IMR-90 (cell line): ENCODE measurements around the gene ATXN7L3. TPM values are rescaled to one million over a fixed set of nuclear protein-coding genes. Genes with fewer than 3 reads are reported as not detected.

Experiments used
- ATAC-seq: fragments of 200-7000 bp; cut with Tn5 transposase; 2 replicates; pipeline ENCODE4 v1.9.1; 2020; ENCODE audit warnings: low read depth, mild to moderate bottlenecking, moderate library complexity
- BruUV-seq: library from RNA; stranded (reverse); fragments of 400-500 nt; replicated peaks from 2 replicates; lab custom pipeline; 2021; lab: Mats Ljungman, UMichigan
- CTCF ChIA-PET: fragments of 300-600 bp; formaldehyde crosslinking; extraction: SDS; loops from one replicate; lab custom pipeline; 2021; ENCODE audit warnings: antibody characterized with exemption; lab: Yijun Ruan, JAX
- POLR2A ChIA-PET: fragments of 300-600 bp; sonication (Branson Sonifier 250); formaldehyde crosslinking; loops from one replicate; lab custom pipeline; 2022; ENCODE audit warnings: antibody characterized with exemption; ENCODE audit not compliant: unreplicated experiment; lab: Charles Lee
- DNase-seq: peaks from one replicate; pipeline ENCODE4 v3.0.0; 2013
- H2AFZ ChIP-seq: replicated peaks from 2 replicates; pipeline ENCODE3; 2013; ENCODE audit warnings: low read length, mild to moderate bottlenecking; ENCODE audit not compliant: poor library complexity
- H2AK5ac ChIP-seq: 2 replicates; pipeline ENCODE4 v1.6.1; 2013; ENCODE audit warnings: low read depth, low read length, inconsistent platforms
- H2AK9ac ChIP-seq: replicated peaks from 2 replicates; pipeline ENCODE3; 2013; ENCODE audit warnings: mild to moderate bottlenecking, low read depth, low read length, moderate library complexity; ENCODE audit not compliant: poor library complexity
- H2BK120ac ChIP-seq: 2 replicates; pipeline ENCODE4 v1.6.1; 2013; ENCODE audit warnings: low read depth, low read length, inconsistent platforms
- H2BK15ac ChIP-seq: 3 replicates; pipeline ENCODE4 v1.6.1; 2013; ENCODE audit warnings: low read depth, low read length, inconsistent platforms
- H2BK20ac ChIP-seq: 2 replicates; pipeline ENCODE4 v1.6.1; 2013; ENCODE audit warnings: low read depth, mild to moderate bottlenecking, inconsistent platforms, low read length, moderate library complexity
- H2BK5ac ChIP-seq: 2 replicates; pipeline ENCODE4 v1.6.1; 2013; ENCODE audit warnings: mild to moderate bottlenecking, low read depth, low read length, inconsistent platforms; ENCODE audit not compliant: poor library complexity, severe bottlenecking
- H3K14ac ChIP-seq: replicated peaks from 2 replicates; pipeline ENCODE4 v1.6.1; 2013; ENCODE audit warnings: low read depth, low read length, inconsistent platforms
- H3K18ac ChIP-seq: 2 replicates; pipeline ENCODE4 v1.6.1; 2013; ENCODE audit warnings: low read depth, low read length, control low read depth
- H3K23ac ChIP-seq: 2 replicates; pipeline ENCODE4 v1.6.1; 2013; ENCODE audit warnings: low read depth, low read length, inconsistent platforms
- H3K27ac ChIP-seq: 2 replicates; pipeline ENCODE4 v1.5.1; 2013; ENCODE audit warnings: mild to moderate bottlenecking, control low read depth, low read length; ENCODE audit not compliant: insufficient read depth
- H3K27me3 ChIP-seq: 2 replicates; pipeline ENCODE4 v1.6.1; 2013; ENCODE audit warnings: low read length; ENCODE audit not compliant: control insufficient read depth, insufficient read depth
- H3K36me3 ChIP-seq: 2 replicates; pipeline ENCODE4 v1.6.1; 2013; ENCODE audit warnings: low read length, mixed read lengths; ENCODE audit not compliant: control insufficient read depth, insufficient read depth
- H3K4ac ChIP-seq: 2 replicates; pipeline ENCODE4 v1.6.1; 2013; ENCODE audit warnings: low read depth, low read length, inconsistent platforms
- H3K4me1 ChIP-seq: 2 replicates; pipeline ENCODE4 v1.6.1; 2013; ENCODE audit warnings: low read length, mixed read lengths; ENCODE audit not compliant: control insufficient read depth, insufficient read depth
- H3K4me2 ChIP-seq: 2 replicates; pipeline ENCODE4 v1.6.1; 2013; ENCODE audit warnings: low read depth, mild to moderate bottlenecking, control low read depth, low read length, moderate library complexity
- H3K4me3 ChIP-seq: 2 replicates; pipeline ENCODE4 v1.5.1; 2013; ENCODE audit warnings: low read depth, mild to moderate bottlenecking, control low read depth, low read length, moderate library complexity; ENCODE audit not compliant: insufficient read depth
- H3K56ac ChIP-seq: 2 replicates; pipeline ENCODE4 v1.6.1; 2013; ENCODE audit warnings: low read length, inconsistent platforms; ENCODE audit not compliant: insufficient read depth; ENCODE audit errors: extremely low read depth
- H3K79me1 ChIP-seq, 2 experiments: 2 replicates each; pipeline ENCODE4 v1.6.1; 2013; ENCODE audit warnings: low read length in 2 of 2, inconsistent platforms in 1 of 2, low read depth in 1 of 2
- H3K9ac ChIP-seq: 2 replicates; pipeline ENCODE4 v1.6.1; 2013; ENCODE audit warnings: low read depth, low read length, control low read depth
- H3K9me1 ChIP-seq: 2 replicates; pipeline ENCODE4 v1.6.1; 2013; ENCODE audit warnings: low read length, inconsistent platforms; ENCODE audit not compliant: insufficient read depth
- H3K9me3 ChIP-seq: 2 replicates; pipeline ENCODE4 v1.6.1; 2013; ENCODE audit warnings: low read length; ENCODE audit not compliant: control insufficient read depth, insufficient read depth
- H4K20me1 ChIP-seq: 2 replicates; pipeline ENCODE4 v1.6.1; 2013; ENCODE audit warnings: low read length, inconsistent platforms; ENCODE audit not compliant: insufficient read depth
- H4K5ac ChIP-seq: 2 replicates; pipeline ENCODE4 v1.6.1; 2013; ENCODE audit warnings: mild to moderate bottlenecking, low read depth, low read length, control low read depth
- H4K8ac ChIP-seq, 2 experiments: 2 replicates each; pipeline ENCODE4 v1.6.1; 2013; ENCODE audit warnings: low read depth in 2 of 2, low read length in 2 of 2, control low read depth in 1 of 2, inconsistent platforms in 1 of 2
- H4K91ac ChIP-seq: 2 replicates; pipeline ENCODE4 v1.6.1; 2013; ENCODE audit warnings: low read depth, low read length, inconsistent platforms; ENCODE audit not compliant: insufficient read depth
- BHLHE40 ChIP-seq: fragments of 150-350 bp; IDR thresholded peaks from 2 replicates; pipeline ENCODE4 v1.6.1; 2016; ENCODE audit warnings: mild to moderate bottlenecking, low read depth, low read length
- CEBPB ChIP-seq: IDR thresholded peaks from 2 replicates; pipeline ENCODE4 v1.6.1; 2012; ENCODE audit warnings: low read depth, low read length, improper control_type of control experiment
- CHD1 ChIP-seq: IDR thresholded peaks from 2 replicates; pipeline ENCODE4 v1.6.1; 2012; ENCODE audit warnings: low read depth, low read length, improper control_type of control experiment
- CTCF ChIP-seq: conservative IDR thresholded peaks from 2 replicates; pipeline ENCODE4 v1.5.1; 2012; ENCODE audit warnings: mild to moderate bottlenecking, low read depth, low read length, improper control_type of control experiment
- ELK1 ChIP-seq: fragments of 150-350 bp; IDR thresholded peaks from 2 replicates; pipeline ENCODE4 v1.6.1; 2016; ENCODE audit warnings: low read depth, mild to moderate bottlenecking, low read length, moderate library complexity, borderline replicate concordance
- FOS ChIP-seq: fragments of 150-350 bp; IDR thresholded peaks from 2 replicates; pipeline ENCODE4 v1.6.1; 2016; ENCODE audit warnings: low read depth, low read length
- MAFK ChIP-seq: IDR thresholded peaks from 2 replicates; pipeline ENCODE4 v1.6.1; 2012; ENCODE audit warnings: low read depth, low read length, improper control_type of control experiment
- MAZ ChIP-seq: IDR thresholded peaks from 2 replicates; pipeline ENCODE4 v1.6.1; 2012; ENCODE audit warnings: low read depth, mild to moderate bottlenecking, low read length, improper control_type of control experiment, moderate library complexity, borderline replicate concordance
- MXI1 ChIP-seq: IDR thresholded peaks from 2 replicates; pipeline ENCODE4 v1.6.1; 2012; ENCODE audit warnings: low read depth, mild to moderate bottlenecking, low read length, moderate library complexity, borderline replicate concordance
- NFE2L2 ChIP-seq: fragments of 150-350 bp; IDR thresholded peaks from 2 replicates; pipeline ENCODE4 v1.6.1; 2016; ENCODE audit warnings: low read depth, mild to moderate bottlenecking, low read length
- POLR2A ChIP-seq: IDR thresholded peaks from 2 replicates; pipeline ENCODE4 v1.6.1; 2012; ENCODE audit warnings: mild to moderate bottlenecking, low read depth, low read length
- RAD21 ChIP-seq: IDR thresholded peaks from 2 replicates; pipeline ENCODE4 v1.6.1; 2012; ENCODE audit warnings: low read length, improper control_type of control experiment
- RCOR1 ChIP-seq: IDR thresholded peaks from 2 replicates; pipeline ENCODE4 v1.6.1; 2012; ENCODE audit warnings: mild to moderate bottlenecking, low read length, improper control_type of control experiment; ENCODE audit not compliant: insufficient replicate concordance
- RFX5 ChIP-seq: IDR thresholded peaks from 2 replicates; pipeline ENCODE4 v1.8.0; 2012; ENCODE audit warnings: low read depth, mild to moderate bottlenecking, low read length, moderate library complexity
- SMC3 ChIP-seq: fragments of 150-350 bp; IDR thresholded peaks from 2 replicates; pipeline ENCODE4 v1.6.1; 2016; ENCODE audit warnings: low read depth, mild to moderate bottlenecking, antibody characterized with exemption, low read length, moderate library complexity
- USF2 ChIP-seq: fragments of 150-350 bp; IDR thresholded peaks from 2 replicates; pipeline ENCODE4 v1.6.1; 2017; ENCODE audit warnings: mild to moderate bottlenecking, antibody characterized with exemption, low read length, low read depth
- WGBS, 2 experiments: methylation state at CpG; one replicate each; pipeline versions ENCODE4 v1.1.5 to v1.1.7; 2013; ENCODE audit warnings: missing lambda C conversion rate in 2 of 2; ENCODE audit not compliant: insufficient read length in 1 of 2; ENCODE audit errors: extremely low coverage in 2 of 2; 5-methylcytosine and 5-hydroxymethylcytosine counted together
- dilution Hi-C: fragments of 300-500 bp; cut with HindIII; formaldehyde crosslinking; loops from one replicate; pipeline ENCODE4 v1.14.3; 2018; ENCODE audit warnings: low sequenced_read_pairs; ENCODE audit not compliant: unreplicated experiment
- in situ Hi-C: fragments of 300-500 bp; cut with MboI; formaldehyde crosslinking; loops from 3 replicates; pipeline ENCODE4 v1.14.3; 2019; ENCODE audit warnings: low sequenced_read_pairs, inconsistent platforms, mixed read lengths
- intact Hi-C: fragments of 100-400 bp; cut with micrococcal nuclease; formaldehyde crosslinking; loops from 2 replicates; pipeline ENCODE4 v1.10.0; 2022
- polyA plus RNA-seq, 3 experiments: library from polyadenylated mRNA; depleted of rRNA; stranded (reverse); fragments of >200 nt; gene quantifications; 2 replicates each; pipeline ENCODE4 v1.2.3, GENCODE V29; 2012; ENCODE audit warnings: low replicate concordance in 1 of 3
- total RNA-seq: library from RNA; depleted of rRNA; stranded (reverse); fragments of >200 nt; gene quantifications from 2 replicates; pipeline ENCODE4 v1.2.3, GENCODE V29; 2012

The ATXN7L3 gene
- total and polyA plus RNA-seq, 2 of the 4 experiments (the other 2 are of a cell fraction) = 17.2 to 40.9 TPM

- BruUV-seq = no TSS peak
- ATAC-seq = no peak
- no peak overlapping the region for H4K91ac ChIP-seq
- H3K18ac ChIP-seq = no peak overlapping the region
- no peak overlapping the region for H4K8ac ChIP-seq
- dilution Hi-C loops = no loop called here
- no peak overlapping the region for H3K4me3 ChIP-seq
- no peak overlapping the region for H3K4me2 ChIP-seq
- POLR2A ChIA-PET = interaction anchor here (0.6 kb wide), 1 partner anchor 14 kb away, joined by 6 read pairs; no protein-coding TSS in a partner anchor
- no peaks in the 10 kb centered on the region for H3K79me1 ChIP-seq
- H3K56ac ChIP-seq = no peak overlapping the region
- CTCF ChIA-PET = no interaction called here
- H3K14ac ChIP-seq = no peak overlapping the region
- no peaks in the 10 kb centered on the region for H3K36me3 ChIP-seq
- H3K27ac ChIP-seq = no peak overlapping the region
- no peak overlapping the region for H2BK20ac ChIP-seq
- no peak overlapping the region for H3K23ac ChIP-seq
- no peak overlapping the region for H3K9ac ChIP-seq
- H2AK5ac ChIP-seq = no peak overlapping the region
- H4K5ac ChIP-seq = no peak overlapping the region
- no peak overlapping the region for H2BK15ac ChIP-seq
- no peaks in the 10 kb centered on the region for H3K9me1 ChIP-seq
- H2AFZ ChIP-seq = no peak overlapping the region
- H3K4ac ChIP-seq = no peak overlapping the region
- TF ChIP-seq NFE2L2 (no peak), RAD21 (no peak), CHD1 (no peak), CTCF (no peak), BHLHE40 (no peak), MAFK (no peak), POLR2A (no peak), FOS (no peak), CEBPB (no peak), MAZ (no peak), SMC3 (no peak), RFX5 (no peak), ELK1 (no peak), RCOR1 (no peak), USF2 (no peak), MXI1 (no peak)
- intact Hi-C loops = no loop called here
- H2BK120ac ChIP-seq = no peak overlapping the region
- no peak for DNase-seq
- no peaks in the 10 kb centered on the region for H4K20me1 ChIP-seq
- H3K27me3 ChIP-seq = peaks cover 10% of the 10 kb centered on the region
- H2AK9ac ChIP-seq = no peak overlapping the region
- no CpG with 5 or more reads among the region's 6 CpGs for WGBS, 2 experiments
- no peaks in the 10 kb centered on the region for H3K4me1 ChIP-seq
- H2BK5ac ChIP-seq = no peak overlapping the region
- in situ Hi-C loops = no loop called here
- H3K9me3 ChIP-seq = no peaks in the 10 kb centered on the region
Measured at GRCh38 chr17:44241106-44241624, 41.5 kb upstream of the ATXN7L3 start.
